Panc1 (cell line): Measurements from ENCODE around the gene LRMDA. TPM values are rescaled to one million over a fixed set of nuclear protein-coding genes. Genes with fewer than 3 reads are reported as not detected.

Experiments used
- ATAC-seq: fragments of 200-7000 bp; cut with Tn5 transposase; 2 replicates; pipeline ENCODE4 v1.9.1; 2020; ENCODE audit warnings: mild to moderate bottlenecking, moderate library complexity
- BruUV-seq: library from RNA; stranded (reverse); fragments of 400-500 nt; replicated peaks from 2 replicates; lab custom pipeline; 2021; lab: Mats Ljungman, UMichigan
- CTCF ChIA-PET: fragments of 300-600 bp; sonication (Branson Sonifier 250); formaldehyde crosslinking; loops from one replicate; lab custom pipeline; 2022; ENCODE audit warnings: antibody characterized with exemption; lab: Charles Lee
- POLR2A ChIA-PET: fragments of 300-600 bp; sonication (Branson Sonifier 250); formaldehyde crosslinking; loops from one replicate; lab custom pipeline; 2022; ENCODE audit warnings: antibody characterized with exemption; lab: Charles Lee
- DNase-seq: peaks from one replicate; pipeline ENCODE4 v3.0.0-alpha.2; 2010; ENCODE audit warnings: low read depth, low spot score
- H3K27ac ChIP-seq: 2 replicates; pipeline ENCODE4 v1.5.1; 2011; ENCODE audit warnings: mild to moderate bottlenecking, low read length, inconsistent platforms
- H3K27me3 ChIP-seq: fragments of 200-500 bp; sonication (Bioruptor generic); 2 replicates; pipeline ENCODE4 v1.6.0; 2014; ENCODE audit warnings: low read length, inconsistent platforms; ENCODE audit not compliant: control insufficient read depth, insufficient read depth
- H3K36me3 ChIP-seq: fragments of 200-500 bp; sonication (Bioruptor generic); 2 replicates; pipeline ENCODE4 v1.5.1; 2014; ENCODE audit warnings: inconsistent platforms, mild to moderate bottlenecking, low read length, moderate library complexity; ENCODE audit not compliant: control insufficient read depth, insufficient read depth
- H3K4me1 ChIP-seq: 2 replicates; pipeline ENCODE4 v1.5.1; 2011; ENCODE audit warnings: inconsistent platforms, mild to moderate bottlenecking, low read length, moderate library complexity; ENCODE audit not compliant: control insufficient read depth, insufficient read depth
- H3K4me3 ChIP-seq, 2 experiments: 2 replicates each; pipeline ENCODE4 v1.5.1; 2011 to 2012; ENCODE audit warnings: low read depth in 2 of 2, low read length in 2 of 2, mild to moderate bottlenecking in 2 of 2, inconsistent platforms in 1 of 2, moderate library complexity in 1 of 2
- H3K9me3 ChIP-seq: fragments of 200-500 bp; sonication (Bioruptor generic); 2 replicates; pipeline ENCODE4 v1.5.1; 2014; ENCODE audit warnings: low read depth, mild to moderate bottlenecking, inconsistent platforms, low read length, moderate library complexity; ENCODE audit not compliant: control insufficient read depth, insufficient read depth
- CTCF ChIP-seq: fragments of 450-650 bp; IDR thresholded peaks from 2 replicates; pipeline ENCODE4 v1.5.1; 2017; ENCODE audit warnings: mild to moderate bottlenecking
- POLR2AphosphoS5 ChIP-seq: IDR thresholded peaks from 2 replicates; pipeline ENCODE4 v1.6.1; 2012; ENCODE audit warnings: mild to moderate bottlenecking, low read depth, low read length, moderate library complexity
- SIN3A ChIP-seq: IDR thresholded peaks from 2 replicates; pipeline ENCODE4 v1.6.1; 2012; ENCODE audit warnings: low read depth, mild to moderate bottlenecking, low read length, moderate library complexity, borderline replicate concordance; ENCODE audit not compliant: insufficient read depth
- TCF7L2 ChIP-seq: IDR thresholded peaks from 2 replicates; pipeline ENCODE4 v1.6.1; 2011; ENCODE audit warnings: mild to moderate bottlenecking, low read depth, low read length, inconsistent platforms
- in situ Hi-C: cut with HindIII; loops from 2 replicates; pipeline ENCODE4 v1.10.0; 2016; ENCODE audit warnings: low sequenced_read_pairs, low pct_unique_long_range_greater_than_20kb
- intact Hi-C: fragments of 100-400 bp; cut with micrococcal nuclease; formaldehyde crosslinking; loops from one replicate; pipeline ENCODE4 v1.10.0; 2022; ENCODE audit not compliant: unreplicated experiment
- total RNA-seq: library from RNA; stranded (reverse); gene quantifications from one replicate; pipeline ENCODE4 v1.2.1, GENCODE V29; 2021; ENCODE audit not compliant: unreplicated experiment
- TF ChIP-seq, protein P1 (sequence below), 2 experiments: IDR thresholded peaks; 2 replicates each; pipeline ENCODE4 v1.6.1; 2011 to 2012; ENCODE audit warnings: low read depth in 2 of 2, control low read depth in 1 of 2, low read length in 1 of 2, mild to moderate bottlenecking in 1 of 2, moderate library complexity in 1 of 2; ENCODE audit not compliant: insufficient read depth in 1 of 2

The LRMDA gene
- total RNA-seq, 1 experiment from 2014 or later, result 1.2 TPM

DNA sequence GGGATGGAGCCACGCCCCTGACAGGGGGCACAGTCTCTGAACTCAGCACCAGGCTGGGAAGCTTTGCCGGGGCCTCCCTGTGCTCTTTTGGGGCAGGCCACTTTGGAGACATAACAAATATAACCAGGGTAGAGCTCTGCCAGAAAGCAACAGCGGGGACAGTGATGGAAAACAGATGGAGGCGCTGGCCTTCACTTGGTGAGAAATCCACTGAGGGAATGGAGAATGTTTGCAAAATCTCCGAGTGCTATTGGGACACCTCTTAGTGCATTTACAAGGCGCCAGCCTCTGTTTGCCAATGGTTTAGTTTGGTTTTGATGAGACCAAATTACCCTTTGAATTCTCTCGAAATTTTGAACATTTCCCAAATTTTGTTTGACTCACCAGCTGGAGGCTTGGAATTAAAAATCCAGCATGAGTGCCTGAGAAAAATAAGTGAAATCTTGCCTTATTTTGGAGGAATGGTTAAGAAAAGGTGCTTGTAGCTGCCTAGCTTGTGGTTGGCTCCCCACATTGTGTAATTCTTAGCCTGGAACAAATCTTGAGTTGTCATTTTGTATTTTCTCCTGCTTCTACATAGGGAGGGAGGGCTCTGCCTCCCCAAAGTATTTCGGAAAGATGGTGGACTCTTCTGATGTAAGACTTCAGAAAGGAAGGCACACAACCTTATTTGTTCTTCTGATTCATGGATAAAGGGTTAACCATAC, 980.5 kb downstream of the LRMDA start:
- in situ Hi-C loops (no loop called here), intact Hi-C loops (no loop called here)
- DNase-seq (no peak), ATAC-seq (no peak)
- Histone ChIP-seq H3K9me3 (no peaks in the 10 kb centered on the region), H3K4me3 (no peak overlapping the region), H3K27me3 (peaks cover 7% of the 10 kb centered on the region; the same call in 1 of the 2 replicates), H3K4me1 (no peaks in the 10 kb centered on the region), H3K36me3 (no peaks in the 10 kb centered on the region), H3K27ac (no peak overlapping the region)
- ChIA-PET POLR2A (no interaction called here), CTCF (interaction anchor here (0.6 kb wide), 1 partner anchor 539 kb away, joined by 3 read pairs; no protein-coding TSS in a partner anchor)
- TF ChIP-seq TCF7L2 (no peak), SIN3A (no peak), CTCF (no peak), POLR2AphosphoS5 (no peak)
- TF ChIP-seq, protein P1, sequence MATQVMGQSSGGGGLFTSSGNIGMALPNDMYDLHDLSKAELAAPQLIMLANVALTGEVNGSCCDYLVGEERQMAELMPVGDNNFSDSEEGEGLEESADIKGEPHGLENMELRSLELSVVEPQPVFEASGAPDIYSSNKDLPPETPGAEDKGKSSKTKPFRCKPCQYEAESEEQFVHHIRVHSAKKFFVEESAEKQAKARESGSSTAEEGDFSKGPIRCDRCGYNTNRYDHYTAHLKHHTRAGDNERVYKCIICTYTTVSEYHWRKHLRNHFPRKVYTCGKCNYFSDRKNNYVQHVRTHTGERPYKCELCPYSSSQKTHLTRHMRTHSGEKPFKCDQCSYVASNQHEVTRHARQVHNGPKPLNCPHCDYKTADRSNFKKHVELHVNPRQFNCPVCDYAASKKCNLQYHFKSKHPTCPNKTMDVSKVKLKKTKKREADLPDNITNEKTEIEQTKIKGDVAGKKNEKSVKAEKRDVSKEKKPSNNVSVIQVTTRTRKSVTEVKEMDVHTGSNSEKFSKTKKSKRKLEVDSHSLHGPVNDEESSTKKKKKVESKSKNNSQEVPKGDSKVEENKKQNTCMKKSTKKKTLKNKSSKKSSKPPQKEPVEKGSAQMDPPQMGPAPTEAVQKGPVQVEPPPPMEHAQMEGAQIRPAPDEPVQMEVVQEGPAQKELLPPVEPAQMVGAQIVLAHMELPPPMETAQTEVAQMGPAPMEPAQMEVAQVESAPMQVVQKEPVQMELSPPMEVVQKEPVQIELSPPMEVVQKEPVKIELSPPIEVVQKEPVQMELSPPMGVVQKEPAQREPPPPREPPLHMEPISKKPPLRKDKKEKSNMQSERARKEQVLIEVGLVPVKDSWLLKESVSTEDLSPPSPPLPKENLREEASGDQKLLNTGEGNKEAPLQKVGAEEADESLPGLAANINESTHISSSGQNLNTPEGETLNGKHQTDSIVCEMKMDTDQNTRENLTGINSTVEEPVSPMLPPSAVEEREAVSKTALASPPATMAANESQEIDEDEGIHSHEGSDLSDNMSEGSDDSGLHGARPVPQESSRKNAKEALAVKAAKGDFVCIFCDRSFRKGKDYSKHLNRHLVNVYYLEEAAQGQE (IDR thresholded peaks at IDR 0.05; ENCODE audit: insufficient read depth in 1 of 2, low read depth in 2 of 2, low read length in 1 of 2), result no peak
- BruUV-seq, result no TSS peak

DNA sequence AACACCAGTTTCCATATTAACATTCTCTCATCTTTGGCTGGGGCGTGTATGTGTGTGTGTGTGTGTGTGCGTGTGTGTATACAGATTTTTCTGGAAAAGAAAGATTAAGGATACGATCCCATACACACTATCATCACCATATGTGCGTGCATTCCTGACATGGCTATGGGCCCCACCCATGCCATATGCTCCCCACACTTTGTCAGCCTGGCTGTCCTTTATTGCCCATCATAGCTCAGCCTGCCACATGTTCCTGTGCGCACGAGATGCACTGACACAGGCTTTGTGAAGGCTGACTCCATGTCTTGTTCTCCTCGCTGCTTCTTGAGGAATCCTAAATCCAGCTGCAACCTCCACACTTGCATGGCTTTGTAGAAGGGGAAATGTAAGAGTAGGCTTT, 984.1 kb downstream of the LRMDA start:
- ATAC-seq (no peak), DNase-seq (no peak)
- in situ Hi-C loops (no loop called here), intact Hi-C loops (no loop called here)
- no peak for TF ChIP-seq SIN3A
- TF ChIP-seq, protein P1 (IDR thresholded peaks at IDR 0.05; ENCODE audit: insufficient read depth in 1 of 2, low read depth in 2 of 2, low read length in 1 of 2), result no peak
- no peak for TF ChIP-seq TCF7L2
- no peak for TF ChIP-seq POLR2AphosphoS5
- no peak for TF ChIP-seq CTCF
- Histone ChIP-seq H3K9me3 (no peaks in the 10 kb centered on the region), H3K4me3 (no peak overlapping the region), H3K36me3 (no peaks in the 10 kb centered on the region), H3K27me3 (no peaks in the 10 kb centered on the region), H3K4me1 (no peaks in the 10 kb centered on the region), H3K27ac (no peak overlapping the region)
- BruUV-seq, result no TSS peak
- POLR2A ChIA-PET, result no interaction called here
- CTCF ChIA-PET, result no interaction called here
